Thyroid gland (tissue), 4 donors: ENCODE data around the gene TNFRSF25. TPM values are rescaled to one million over a fixed set of nuclear protein-coding genes. Genes with fewer than 3 reads are reported as not detected.
A peak's percentile ranks its signal among the peaks of the same experiment; 100 is the strongest.

ENCODE experiments used
- DNase-seq, 2 donors: peaks; one replicate each; pipeline ENCODE4 v3.0.0-alpha.2; 2019
- H3K27ac ChIP-seq, 3 donors: fragments of 200-600 bp; sonication (generic); 1 replicate in 2 of 3; 2 replicates in 1 of 3; pipeline ENCODE4 v1.5.1; 2016 to 2019; ENCODE audit warnings: mild to moderate bottlenecking in 1 of 3, moderate library complexity in 1 of 3
- H3K27me3 ChIP-seq: fragments of 200-600 bp; sonication (generic); one replicate; pipeline ENCODE4 v1.5.1; 2019
- H3K36me3 ChIP-seq, 2 donors: fragments of 200-600 bp; sonication (generic); one replicate each; pipeline ENCODE4 v1.5.1; 2016 to 2019
- H3K4me1 ChIP-seq, 2 donors: fragments of 200-600 bp; sonication (generic); one replicate each; pipeline ENCODE4 v1.5.1; 2017 to 2019
- H3K4me3 ChIP-seq, 3 donors: fragments of 200-600 bp; sonication (generic); replicated peaks in 1 of 3; 1 replicate in 2 of 3; 2 replicates in 1 of 3; pipeline ENCODE4 v1.5.1; 2016; ENCODE audit warnings: mild to moderate bottlenecking in 1 of 3
- H3K9me3 ChIP-seq: fragments of 200-600 bp; sonication (generic); one replicate; pipeline ENCODE4 v1.5.1; 2017
- CTCF ChIP-seq, 6 experiments: fragments of 200-600 bp in 3 of 6; fragments of 450-650 bp in 3 of 6; sonication (generic) in 3 of 6; IDR thresholded peaks; one replicate each; pipeline ENCODE4 v1.5.1; 2016 to 2019; ENCODE audit warnings: antibody characterized with exemption in 6 of 6, mild to moderate bottlenecking in 2 of 6, inconsistent platforms in 1 of 6, moderate library complexity in 1 of 6
- POLR2A ChIP-seq, 2 donors: fragments of 450-650 bp; IDR thresholded peaks; one replicate each; pipeline ENCODE4 v1.6.1; 2017; ENCODE audit warnings: antibody characterized with exemption in 2 of 2, mild to moderate bottlenecking in 2 of 2, moderate library complexity in 1 of 2
- WGBS, 2 donors: methylation state at CpG; one replicate each; pipeline ENCODE4 v1.1.5; 2017; 5-methylcytosine and 5-hydroxymethylcytosine counted together
- intact Hi-C: fragments of 100-400 bp; cut with DNase I; formaldehyde crosslinking; loops from one replicate; pipeline ENCODE4 v1.15.1; 2023
- total RNA-seq, 4 donors: library from RNA; depleted of rRNA; stranded (reverse); fragments of >200 nt; gene quantifications; one replicate each; pipeline ENCODE4 v1.2.3, GENCODE V29; 2016

TNFRSF25 gene
- total RNA-seq, 4 donors from 2014 or later, result 2.2 to 18.9 (median 10.7) TPM

GRCh38 chr1:6497867-6498575 lies 32.0 kb upstream of the TNFRSF25 start:
- peaks cover 12 to 50% of the 10 kb centered on the region in 2 donors for H3K4me1 ChIP-seq
- H3K36me3 ChIP-seq, result no peaks in the 10 kb centered on the region
- no peak for DNase-seq
- peak overlapping the region in 1 of 3 donors; percentile 35 for H3K27ac ChIP-seq
- 31 to 34% methylated on average over 17 to 18 of the region's 20 CpGs for WGBS, 2 donors
- peak overlapping the region in 1 of 3 donors; percentile 63 for H3K4me3 ChIP-seq
- H3K27me3 ChIP-seq, result no peaks in the 10 kb centered on the region
- TF ChIP-seq POLR2A (IDR thresholded peaks at IDR 0.05), result no peak
- TF ChIP-seq CTCF (IDR thresholded peaks at IDR 0.05), result no peak
- H3K9me3 ChIP-seq, result no peaks in the 10 kb centered on the region
- intact Hi-C loops, result no loop called here

GRCh38 chr1:6497215-6497866 lies 31.4 kb upstream of the TNFRSF25 start:
- Histone ChIP-seq H3K9me3 (no peaks in the 10 kb centered on the region), H3K36me3 (no peaks in the 10 kb centered on the region), H3K27me3 (no peaks in the 10 kb centered on the region), H3K27ac (peak overlapping the region in 2 of 3 donors; percentile 35 to 58), H3K4me3 (peak overlapping the region in 1 of 3 donors; percentile 63), H3K4me1 (peaks cover 12 to 44% of the 10 kb centered on the region in 2 donors)
- intact Hi-C loops, result no loop called here
- 0% methylated on average over 5 of the region's 74 CpGs; no CpG with 5 or more reads in 1 of the 2 donors for WGBS, 2 donors
- peak; percentile 56 to 63 for DNase-seq
- no peak for TF ChIP-seq CTCF (IDR thresholded peaks at IDR 0.05)
- no peak for TF ChIP-seq POLR2A (IDR thresholded peaks at IDR 0.05)

GRCh38 chr1:6496890-6497214 lies 30.9 kb upstream of the TNFRSF25 start:
- Histone ChIP-seq H3K4me1 (peaks cover 12 to 42% of the 10 kb centered on the region in 2 donors), H3K27me3 (no peaks in the 10 kb centered on the region), H3K9me3 (no peaks in the 10 kb centered on the region), H3K4me3 (peak overlapping the region in 1 of 3 donors; percentile 63), H3K36me3 (no peaks in the 10 kb centered on the region), H3K27ac (peak overlapping the region in 1 of 3 donors; percentile 58)
- 0% methylated on average over 2 of the region's 21 CpGs; no CpG with 5 or more reads in 1 of the 2 donors for WGBS, 2 donors
- no peak for DNase-seq
- TF ChIP-seq CTCF (IDR thresholded peaks at IDR 0.05) (no peak), POLR2A (IDR thresholded peaks at IDR 0.05) (no peak)
- intact Hi-C loops, result no loop called here

- H3K4me1 ChIP-seq, result peaks cover 12 to 44% of the 10 kb centered on the region in 2 donors
- TF ChIP-seq CTCF (IDR thresholded peaks at IDR 0.05) (no peak), POLR2A (IDR thresholded peaks at IDR 0.05) (no peak)
- intact Hi-C loops, result no loop called here
- H3K9me3 ChIP-seq, result no peaks in the 10 kb centered on the region
- WGBS, 2 donors, result 7 to 45% methylated on average over 2 to 13 of the region's 13 CpGs
- no peak overlapping the region for H3K27ac ChIP-seq
- no peaks in the 10 kb centered on the region for H3K27me3 ChIP-seq
- peak overlapping the region in 1 of 3 donors; percentile 63 for H3K4me3 ChIP-seq
- no peak for DNase-seq
- no peaks in the 10 kb centered on the region for H3K36me3 ChIP-seq
These were observed 30.4 kb upstream of the TNFRSF25 start for GRCh38 chr1:6496365-6496721.
